Activated T-helper 9 cell treated with anti-CD3 and anti-CD28 coated beads, Interleukin-2, amount 50 U/mL, for 16 hours (primary cell): ENCODE results near the gene VAV2.
"Not testable (repeated sequence)": the region's sequence is repeated elsewhere in the genome, so short reads cannot be mapped to it uniquely, and the experiment has no call there.

Source experiments
- DNase-seq: peaks from one replicate; pipeline ENCODE4 v3.0.0-alpha.2; 2020; ENCODE audit warnings: low read depth

The VAV2 gene

GRCh38 chr9:133995012-133995896, 3.1 kb upstream of the VAV2 start:
- no peak for DNase-seq

DNA sequence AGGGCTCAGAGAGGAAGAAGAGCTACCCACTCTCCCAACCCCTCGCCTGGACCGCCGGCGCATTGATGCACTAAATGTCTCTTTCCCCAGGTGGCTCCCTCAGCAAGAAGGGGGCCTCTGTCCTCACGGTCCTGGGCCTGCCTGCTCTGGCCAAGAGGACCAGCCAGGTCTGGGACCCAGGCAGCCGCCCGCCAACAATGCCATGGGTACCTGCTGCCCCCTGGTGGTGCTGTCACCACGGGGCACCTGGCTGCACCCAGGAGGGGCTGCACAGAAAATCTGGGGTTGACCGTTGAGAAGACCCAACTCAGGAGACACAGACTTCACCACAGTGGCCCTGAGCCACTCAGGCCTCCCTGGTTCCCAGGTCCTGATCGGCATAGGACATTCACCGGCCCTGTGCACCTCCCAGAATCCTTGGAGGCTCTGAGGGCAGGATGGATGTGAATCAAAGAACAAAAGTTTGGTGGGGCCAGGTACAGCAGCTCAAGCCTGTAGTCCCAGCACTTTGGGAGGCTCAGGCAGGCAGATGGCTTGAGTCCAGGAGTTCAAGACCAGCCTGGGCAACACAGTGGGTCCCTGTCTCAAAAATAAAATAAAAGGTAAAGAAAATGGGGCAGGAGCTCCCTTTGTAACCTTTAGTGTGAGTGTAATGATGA, 2.4 kb upstream of the VAV2 start:
- peak; percentile 66 for DNase-seq

- DNase-seq, result no peak
Observed at GRCh38 chr9:133993635-133994253, 1.6 kb upstream of the VAV2 start.

GRCh38 chr9:133992780-133993634, 883 bp upstream of the VAV2 start:
- DNase-seq, result peak; percentile 61

DNA sequence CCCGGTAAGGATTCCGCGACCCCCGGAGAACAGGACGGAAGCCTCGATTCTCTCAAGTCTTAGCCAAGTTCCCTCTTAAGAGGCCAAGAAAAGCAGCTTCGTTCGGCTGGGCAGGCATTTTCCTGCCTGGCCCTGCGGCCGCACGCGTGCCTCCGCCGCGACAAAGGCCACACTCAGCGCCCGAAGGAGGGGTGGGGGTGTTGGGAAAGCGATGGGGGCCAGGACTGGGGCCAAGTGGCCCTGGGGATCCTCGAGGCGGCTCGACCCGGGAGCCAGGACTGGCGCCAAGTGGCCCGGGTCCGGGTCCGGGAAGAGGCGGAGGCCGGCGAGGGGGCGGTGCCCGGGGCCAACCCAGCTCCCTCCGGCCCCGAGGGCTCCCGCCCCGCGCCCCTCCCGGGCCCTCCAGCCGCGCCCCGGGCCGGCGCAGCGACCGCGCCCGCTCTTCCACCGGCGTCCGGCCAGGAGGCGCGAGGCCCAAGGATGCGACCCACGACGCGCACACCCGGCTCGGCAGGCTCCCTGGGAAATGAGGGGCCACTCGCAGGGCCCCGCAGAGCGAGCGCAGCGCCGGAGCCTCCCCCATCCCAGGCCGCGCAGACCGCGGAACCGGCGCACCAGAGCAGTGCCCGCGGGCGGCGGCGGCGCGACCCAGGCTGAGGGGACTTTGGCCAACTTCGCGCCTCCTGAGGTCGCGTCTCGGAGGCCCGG, 756 bp downstream of the VAV2 start:
- DNase-seq, result no peak

GRCh38 chr9:133990366-133991213, 1.5 kb downstream of the VAV2 start:
- no peak for DNase-seq

GRCh38 chr9:133989625-133990365, 2.3 kb downstream of the VAV2 start:
- DNase-seq, result no peak

DNA sequence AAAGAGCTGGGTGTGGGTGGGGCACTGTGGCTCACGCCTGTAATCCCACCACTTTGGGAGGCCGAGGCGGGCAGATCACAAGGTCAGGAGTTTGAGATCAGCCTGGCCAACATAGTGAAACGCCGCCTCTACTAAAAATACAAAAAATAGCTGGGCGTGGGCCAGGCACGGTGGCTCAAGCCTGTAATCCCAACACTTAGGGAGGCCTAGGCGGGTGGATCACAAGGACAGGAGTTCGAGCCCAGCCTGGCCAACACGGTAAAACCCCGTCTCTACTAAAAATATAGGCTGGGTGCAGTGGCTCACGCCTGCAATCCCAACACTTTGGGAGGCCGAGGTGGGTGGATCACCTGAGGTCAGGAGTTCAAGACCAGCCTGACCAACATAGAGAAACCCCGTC, 3.4 kb downstream of the VAV2 start:
- DNase-seq, result not testable (repeated sequence)

DNA sequence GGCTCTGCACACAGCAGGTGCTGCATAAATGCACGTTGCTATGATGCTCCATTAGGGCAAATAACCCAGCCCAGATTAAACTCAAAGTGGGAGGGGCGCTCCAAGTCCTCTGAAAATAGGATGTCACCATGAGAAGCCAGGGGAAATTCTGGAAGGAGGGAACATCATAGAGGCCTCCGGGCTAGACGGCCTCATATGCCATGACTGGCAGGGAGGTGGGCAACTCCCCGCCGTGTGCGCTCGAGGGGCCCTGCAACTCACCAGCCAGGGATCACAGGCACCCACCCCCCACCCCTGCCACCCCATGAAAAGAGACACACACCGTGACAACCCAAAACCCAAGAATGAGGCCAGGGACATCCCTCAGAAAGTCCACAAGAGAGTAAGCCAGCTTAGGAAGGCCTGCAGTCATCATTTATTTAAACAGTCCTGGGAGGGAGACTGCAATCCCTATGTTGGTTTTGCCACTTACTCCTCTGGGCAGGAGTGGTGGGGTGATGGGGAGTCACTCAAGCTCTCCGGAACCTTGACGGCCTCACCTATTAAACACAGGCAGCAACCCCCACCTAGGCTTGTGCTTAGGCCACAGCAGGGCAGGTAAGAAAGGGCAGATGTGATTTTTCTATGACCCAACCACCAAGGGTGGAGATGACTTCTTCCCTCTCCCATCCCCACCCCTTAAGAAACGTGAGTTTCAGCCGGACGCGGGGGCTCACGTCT, 4.0 kb downstream of the VAV2 start:
- DNase-seq, result no peak

GRCh38 chr9:133987446-133987788, 4.7 kb downstream of the VAV2 start:
- DNase-seq, result no peak

GRCh38 chr9:133986774-133987445, 5.2 kb downstream of the VAV2 start:
- DNase-seq, result no peak

DNA sequence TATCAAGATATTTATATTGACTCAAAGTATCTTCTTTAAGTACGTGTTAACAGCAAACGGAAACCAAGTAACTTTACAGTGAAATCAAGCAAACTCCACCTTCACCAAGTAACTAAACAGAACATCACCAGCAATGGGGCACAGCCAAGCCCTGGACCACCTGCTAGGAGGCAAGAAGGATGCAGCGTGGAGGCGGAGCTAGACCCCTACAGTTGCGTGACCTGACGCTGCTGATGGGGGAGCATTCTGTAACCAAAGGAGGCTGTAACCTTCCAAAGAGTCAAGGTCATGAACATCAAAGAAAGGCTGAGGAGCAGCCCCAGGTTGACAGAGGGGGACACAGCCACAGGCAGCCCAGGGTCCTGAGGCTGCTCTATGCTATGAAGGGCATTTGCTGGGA, 6.1 kb downstream of the VAV2 start:
- DNase-seq, result no peak

DNA sequence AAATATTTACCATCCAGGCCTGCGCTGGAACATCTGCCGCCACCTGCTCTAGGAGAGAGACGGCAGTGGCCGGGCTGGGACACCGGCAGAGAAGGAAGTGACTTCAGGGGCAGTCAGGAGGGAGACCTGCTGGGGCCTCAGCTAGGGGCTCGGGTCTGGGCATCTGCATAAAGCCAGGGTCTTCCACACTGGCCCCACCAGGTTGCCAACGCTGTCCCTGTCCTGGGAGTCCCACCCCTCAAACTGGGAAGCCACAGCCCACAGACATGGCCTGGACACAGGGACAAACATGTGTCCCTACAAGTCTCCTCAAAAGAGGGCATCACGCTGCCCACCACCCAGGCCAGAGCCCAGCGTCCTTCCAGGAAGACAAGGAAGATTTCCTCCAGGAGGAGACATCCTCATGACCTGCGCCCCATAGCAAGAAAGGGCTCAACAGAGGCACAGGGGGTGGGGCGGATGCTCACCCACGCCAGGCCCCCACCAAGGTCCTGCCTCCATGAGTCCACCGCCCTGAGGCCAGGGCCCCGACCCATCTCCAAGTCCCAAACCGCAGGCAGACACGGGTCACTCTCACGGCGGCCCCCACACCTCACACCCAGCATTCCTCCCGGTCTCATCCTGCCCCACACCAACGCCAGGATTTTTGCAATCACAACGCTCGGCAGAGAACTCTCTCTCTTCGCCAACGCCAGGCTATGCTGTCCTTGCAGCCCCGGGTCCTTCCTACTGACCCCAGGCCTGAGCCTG, 9.0 kb downstream of the VAV2 start:
- DNase-seq, result no peak

GRCh38 chr9:133981958-133982681, 10.0 kb downstream of the VAV2 start:
- DNase-seq, result no peak

DNA sequence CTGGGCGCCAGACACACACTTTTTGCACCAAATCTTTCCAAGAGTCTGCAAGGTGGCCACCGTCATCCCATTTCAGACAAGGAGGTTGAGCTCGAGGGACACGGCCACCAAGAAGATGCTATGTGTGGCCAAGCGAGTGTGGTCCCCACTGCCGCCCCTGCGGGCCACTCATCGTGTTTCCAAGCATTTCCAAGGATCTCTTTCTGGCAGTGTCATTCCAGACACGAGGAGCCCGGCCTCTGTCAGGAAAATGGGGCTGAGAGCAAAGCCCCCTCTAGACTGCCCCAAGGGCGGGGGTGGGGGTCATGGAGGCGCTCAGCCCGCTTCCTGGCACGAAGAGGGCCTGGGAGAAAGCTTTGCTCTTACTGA, 10.6 kb downstream of the VAV2 start:
- DNase-seq, result no peak

- no peak for DNase-seq
Observed at GRCh38 chr9:133980864-133981588, 11.1 kb downstream of the VAV2 start.
